ENCODE data around the gene SYTL2.
"Not testable (repeated sequence)": the region's sequence is repeated elsewhere in the genome, so short reads cannot be mapped to it uniquely, and the experiment has no call there.

Gene SYTL2

GRCh38 chr11:85810871-85811611 lies at the start of gene SYTL2:
TSS of gene SYTL2 (minus strand) at chr11:85811141. CDS start at chr11:85757725, 53,416 bp downstream.
- peak within 1 kb of the TSS; percentile 52 for H3K27ac ChIP-seq
- TF ChIP-seq ZFX (IDR thresholded peaks at IDR 0.05) (no peak), CTCF (conservative IDR thresholded peaks at IDR 0.05) (peak; percentile 34)

GRCh38 chr11:85859541-85859940 lies 48.6 kb upstream of the SYTL2 start:
- not testable (repeated sequence) for H3K27ac ChIP-seq

- TF ChIP-seq ZFX (IDR thresholded peaks at IDR 0.05) (no peak), CTCF (conservative IDR thresholded peaks at IDR 0.05) (no peak)
Observed at GRCh38 chr11:85857098-85857497, 46.2 kb upstream of the SYTL2 start.

GRCh38 chr11:85855341-85855656 lies 44.4 kb upstream of the SYTL2 start, which contains the start of gene CCDC83:
TSS of gene CCDC83 (plus strand) at chr11:85855383. CDS start at chr11:85865124, 9,741 bp downstream.
- TF ChIP-seq CTCF (conservative IDR thresholded peaks at IDR 0.05), result no peak
- TF ChIP-seq ZFX (IDR thresholded peaks at IDR 0.05), result no peak
- peak within 1 kb of the TSS; percentile 31 for H3K27ac ChIP-seq

More at GRCh38 chr11:85857098-85857497, 46.2 kb upstream of the SYTL2 start:
- no peak overlapping the region for H3K27ac ChIP-seq

GRCh38 chr11:85854557-85855340 lies 43.8 kb upstream of the SYTL2 start:
- H3K27ac ChIP-seq, result peak overlapping the region; percentile 31
- TF ChIP-seq ZFX (IDR thresholded peaks at IDR 0.05) (no peak), CTCF (conservative IDR thresholded peaks at IDR 0.05) (peak; percentile 94)

GRCh38 chr11:85854212-85854556 lies 43.2 kb upstream of the SYTL2 start:
- TF ChIP-seq ZFX (IDR thresholded peaks at IDR 0.05) (no peak), CTCF (conservative IDR thresholded peaks at IDR 0.05) (no peak)
- H3K27ac ChIP-seq, result peak overlapping the region; percentile 31

GRCh38 chr11:85853541-85853940 lies 42.6 kb upstream of the SYTL2 start:
- not testable (repeated sequence) for H3K27ac ChIP-seq

GRCh38 chr11:85852754-85853153 lies 41.8 kb upstream of the SYTL2 start:
- not testable (repeated sequence) for H3K27ac ChIP-seq

- H3K27ac ChIP-seq, result no peak overlapping the region
- no peak for TF ChIP-seq ZFX (IDR thresholded peaks at IDR 0.05)
- no peak for TF ChIP-seq CTCF (conservative IDR thresholded peaks at IDR 0.05)
Observed at GRCh38 chr11:85848556-85848955, 37.6 kb upstream of the SYTL2 start.
